GM13977 (cell line): ENCODE data around the gene SIRT4.

Source experiments
- DNase-seq: peaks from one replicate; pipeline ENCODE4 v3.0.0; 2012; ENCODE audit warnings: low spot score
- in situ Hi-C: fragments of 300-500 bp; cut with MboI; formaldehyde crosslinking; loops from one replicate; pipeline ENCODE4 v1.12.0; 2022; ENCODE audit warnings: low sequenced_read_pairs, low pct_unique_long_range_greater_than_20kb, mixed read lengths, inconsistent platforms; ENCODE audit not compliant: unreplicated experiment
- TF ChIP-seq, protein P1 (sequence below): IDR thresholded peaks from 2 replicates; pipeline ENCODE4 v1.5.1; 2012; ENCODE audit warnings: mild to moderate bottlenecking, control low read depth; ENCODE audit not compliant: insufficient read depth; ENCODE audit errors: extremely low read depth, missing control alignments

The SIRT4 gene

DNA sequence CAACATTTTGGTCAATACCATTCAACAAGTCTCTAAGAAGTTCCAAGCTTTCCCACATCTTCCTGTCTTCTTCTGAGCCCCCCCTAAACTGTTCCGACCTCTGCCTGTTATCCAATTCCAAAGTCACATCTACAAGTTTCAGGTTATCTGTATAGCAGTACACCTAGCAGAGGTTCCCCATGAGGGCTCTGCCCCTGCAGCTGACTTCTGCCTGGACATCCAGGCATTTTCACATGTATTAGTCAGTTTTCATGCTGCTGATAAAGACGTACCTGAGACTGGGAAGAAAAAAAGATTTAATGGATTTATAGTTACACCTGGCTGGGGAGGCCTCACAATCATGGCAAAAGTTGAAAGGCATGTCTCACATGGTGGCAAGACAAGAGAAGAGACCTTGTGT is 35.6 kb downstream of the SIRT4 start:
- no peak for DNase-seq
- in situ Hi-C loops = no loop called here
- TF ChIP-seq, protein P1, sequence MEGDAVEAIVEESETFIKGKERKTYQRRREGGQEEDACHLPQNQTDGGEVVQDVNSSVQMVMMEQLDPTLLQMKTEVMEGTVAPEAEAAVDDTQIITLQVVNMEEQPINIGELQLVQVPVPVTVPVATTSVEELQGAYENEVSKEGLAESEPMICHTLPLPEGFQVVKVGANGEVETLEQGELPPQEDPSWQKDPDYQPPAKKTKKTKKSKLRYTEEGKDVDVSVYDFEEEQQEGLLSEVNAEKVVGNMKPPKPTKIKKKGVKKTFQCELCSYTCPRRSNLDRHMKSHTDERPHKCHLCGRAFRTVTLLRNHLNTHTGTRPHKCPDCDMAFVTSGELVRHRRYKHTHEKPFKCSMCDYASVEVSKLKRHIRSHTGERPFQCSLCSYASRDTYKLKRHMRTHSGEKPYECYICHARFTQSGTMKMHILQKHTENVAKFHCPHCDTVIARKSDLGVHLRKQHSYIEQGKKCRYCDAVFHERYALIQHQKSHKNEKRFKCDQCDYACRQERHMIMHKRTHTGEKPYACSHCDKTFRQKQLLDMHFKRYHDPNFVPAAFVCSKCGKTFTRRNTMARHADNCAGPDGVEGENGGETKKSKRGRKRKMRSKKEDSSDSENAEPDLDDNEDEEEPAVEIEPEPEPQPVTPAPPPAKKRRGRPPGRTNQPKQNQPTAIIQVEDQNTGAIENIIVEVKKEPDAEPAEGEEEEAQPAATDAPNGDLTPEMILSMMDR = no peak

DNA sequence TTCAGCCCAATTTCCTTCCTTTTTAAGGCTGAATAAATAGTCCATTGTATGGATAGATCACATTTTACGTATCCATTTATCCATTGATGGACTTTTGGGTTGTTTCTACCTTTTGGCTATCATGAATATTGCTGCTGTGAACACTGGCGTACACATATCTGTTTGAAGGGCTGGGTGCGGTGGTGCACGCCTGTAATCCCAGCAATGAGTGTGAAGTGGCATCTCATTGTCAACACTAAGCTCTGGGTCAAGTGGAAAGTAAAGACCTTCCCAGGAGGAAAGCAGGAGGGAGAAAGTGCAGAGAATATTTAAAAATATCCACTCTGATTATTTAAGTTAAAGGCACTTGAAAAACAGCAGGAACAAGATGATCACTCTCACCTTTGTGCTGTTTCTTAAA is 37.1 kb downstream of the SIRT4 start:
- in situ Hi-C loops = no loop called here

DNA sequence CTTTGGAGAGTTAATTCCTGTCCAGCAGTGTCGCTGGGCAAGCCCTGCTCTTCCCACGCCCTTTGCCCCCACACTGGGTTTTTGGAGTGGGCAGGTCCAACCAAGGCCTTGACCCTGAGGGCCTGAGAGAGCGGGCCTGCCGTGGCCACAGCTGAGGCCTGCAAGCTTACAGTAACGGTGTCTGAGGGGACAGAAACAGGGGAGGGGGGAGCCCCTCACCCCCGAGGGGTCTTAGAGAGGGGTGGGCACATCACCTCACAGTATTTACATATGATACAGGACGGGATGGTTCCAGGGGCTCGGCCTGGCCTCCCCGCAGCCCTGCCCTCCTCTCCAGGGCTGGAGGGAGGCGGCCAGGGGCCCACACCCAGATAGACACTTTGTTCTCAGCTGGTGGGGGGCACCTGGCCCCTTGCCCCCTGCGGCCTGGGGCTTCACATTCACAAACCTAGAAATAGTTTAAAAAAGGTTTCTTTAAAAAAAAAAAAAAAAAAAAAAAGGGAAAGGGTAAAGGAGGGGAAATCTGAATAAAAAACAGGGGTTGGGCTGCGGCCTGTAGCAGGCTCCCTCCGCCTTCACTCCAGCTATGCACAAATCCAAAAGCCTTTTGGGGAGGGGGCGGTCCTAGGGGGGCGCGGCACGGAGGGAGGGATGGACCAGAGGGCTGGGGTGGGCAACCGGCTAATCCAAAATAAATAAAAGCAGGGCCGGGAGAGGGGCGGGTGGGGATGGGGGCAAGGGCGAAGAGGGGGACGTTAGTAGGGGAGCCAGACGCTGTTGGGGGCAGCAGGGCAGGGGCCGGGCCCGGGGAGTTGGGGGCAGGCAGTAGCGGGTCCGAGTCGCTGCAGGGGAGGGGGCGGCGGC is 40.3 kb downstream of the SIRT4 start:
- in situ Hi-C loops = no loop called here
- DNase-seq = no peak
- TF ChIP-seq, protein P1 = no peak

More for the DNA sequence above, 37.1 kb downstream of the SIRT4 start:
- TF ChIP-seq, protein P1 = no peak
- DNase-seq = no peak

DNA sequence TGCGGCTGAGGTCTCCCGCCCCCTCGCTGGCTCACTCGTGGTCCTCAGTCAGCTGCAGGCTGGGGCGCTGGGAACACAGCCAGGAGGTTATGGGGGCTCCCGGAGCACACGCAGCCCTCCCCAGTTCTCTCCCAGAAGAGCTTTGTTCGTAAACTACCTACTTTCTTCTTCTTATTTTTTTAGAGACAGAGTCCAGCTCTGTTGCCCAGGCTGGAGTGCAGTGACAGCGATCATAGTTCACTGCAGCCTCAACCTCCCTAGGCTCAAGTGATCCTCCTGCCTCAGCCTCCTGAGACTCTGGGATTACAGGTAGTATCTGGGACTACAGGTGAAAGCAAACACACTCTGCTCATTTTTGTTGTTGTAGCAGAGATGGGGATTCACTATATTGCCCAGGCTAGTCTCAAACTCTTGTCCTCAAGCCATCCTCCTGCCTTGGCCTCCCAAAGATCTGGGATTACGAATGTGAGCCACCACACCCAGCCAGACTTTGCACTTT is 41.0 kb downstream of the SIRT4 start:
- TF ChIP-seq, protein P1 = no peak
- in situ Hi-C loops = no loop called here

DNA sequence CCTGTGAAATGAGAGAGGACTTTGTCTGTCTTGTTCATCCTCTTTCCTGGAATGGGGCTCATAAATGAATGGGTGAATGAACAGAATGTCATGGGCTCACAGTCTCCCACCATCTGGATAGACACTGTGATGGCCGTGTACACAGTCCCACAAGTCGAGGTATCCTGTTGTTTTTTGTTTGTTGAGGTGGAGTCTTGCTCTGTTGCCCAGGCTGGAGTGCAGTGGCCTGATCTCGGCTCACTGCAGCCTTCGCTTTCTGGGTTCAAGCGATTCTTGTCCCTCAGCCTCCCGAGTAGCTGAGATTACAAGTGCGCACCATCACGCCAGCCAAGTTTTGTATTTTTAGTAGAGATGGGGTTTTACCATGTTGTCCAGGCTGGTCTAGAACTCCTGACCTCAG is 41.6 kb downstream of the SIRT4 start:
- DNase-seq = no peak
- TF ChIP-seq, protein P1 = no peak
- in situ Hi-C loops = no loop called here

More for the DNA sequence above, 41.0 kb downstream of the SIRT4 start:
- DNase-seq = no peak

DNA sequence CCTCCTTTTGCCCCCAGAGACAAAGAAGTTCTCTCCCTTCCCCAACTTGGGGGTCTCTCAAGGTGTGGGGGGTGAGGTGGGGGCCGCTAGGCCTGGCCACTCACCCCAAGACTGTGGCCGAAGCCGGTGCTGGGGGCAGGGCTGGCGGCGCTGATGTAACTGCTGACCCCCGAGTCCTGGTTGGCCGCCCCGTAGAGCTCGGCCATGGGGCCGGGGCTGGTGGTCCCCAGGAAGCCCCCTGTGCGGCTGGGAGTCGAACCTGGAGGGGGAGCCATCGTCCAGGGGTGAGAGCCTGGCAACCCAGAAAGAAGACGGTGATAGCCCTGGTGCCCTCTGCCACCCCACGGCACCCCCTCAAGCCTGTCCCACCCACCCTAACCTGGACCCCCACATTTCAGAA is 43.9 kb downstream of the SIRT4 start:
- TF ChIP-seq, protein P1 = no peak
- in situ Hi-C loops = no loop called here

More for the DNA sequence above, 43.9 kb downstream of the SIRT4 start:
- no peak for DNase-seq
